Measurements from ENCODE around the gene HACD2. TPM values are rescaled to one million over a fixed set of nuclear protein-coding genes. Genes with fewer than 3 reads are reported as not detected.
A peak's percentile ranks its signal among the peaks of the same experiment; 100 is the strongest.

Gene HACD2
- total RNA-seq, 2 experiments from 2014 or later, result 12.1 to 13.3 TPM

DNA sequence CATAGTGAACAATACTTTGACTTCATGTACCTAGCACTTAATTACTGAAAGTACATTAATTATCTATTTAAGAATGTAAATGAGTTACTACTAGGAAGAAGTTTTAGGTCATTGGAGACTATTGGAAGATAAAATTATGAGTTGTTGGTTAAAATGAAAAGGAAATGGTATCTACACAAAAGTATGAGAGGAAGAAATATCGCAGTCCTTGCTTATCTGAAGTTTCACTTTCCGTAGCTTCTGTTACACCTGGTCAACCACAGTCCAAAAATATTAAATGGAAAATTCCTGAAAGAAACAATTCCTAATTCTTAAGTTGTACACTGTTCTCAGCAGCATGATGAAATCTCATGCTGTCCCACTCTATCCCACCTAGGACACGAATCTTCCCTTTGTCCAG, 57.8 kb downstream of the HACD2 start:
- ChIA-PET POLR2A (no interaction called here), CTCF (no interaction called here)
- ATAC-seq (ENCODE audit: poor library complexity), result no peak

DNA sequence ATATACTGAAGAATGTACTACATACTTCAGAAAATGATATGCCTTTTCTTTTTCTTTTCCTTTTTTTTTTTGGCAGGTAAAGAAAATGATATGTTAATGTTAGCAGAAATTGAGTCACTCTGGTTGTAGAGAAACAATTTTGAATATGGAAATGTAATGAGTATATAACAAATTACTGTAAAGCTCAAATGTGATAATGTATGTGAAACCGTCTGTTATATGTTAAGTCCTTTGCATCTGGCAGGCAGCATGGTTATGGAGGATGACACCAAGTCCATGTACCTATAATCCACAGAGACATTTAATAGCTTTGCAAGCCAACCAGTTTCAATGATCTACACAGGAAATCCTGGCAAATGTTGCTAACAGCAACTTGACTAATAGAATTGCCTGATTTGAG, 58.4 kb downstream of the HACD2 start:
- CTCF ChIA-PET, result no interaction called here

More for the DNA sequence above, 57.8 kb downstream of the HACD2 start:
- H3K9me3 ChIP-seq (ENCODE audit: control insufficient read depth in 1 of 2, insufficient read depth in 1 of 2, low read length in 2 of 2), result no peaks in the 10 kb centered on the region
- TF ChIP-seq, protein P1, sequence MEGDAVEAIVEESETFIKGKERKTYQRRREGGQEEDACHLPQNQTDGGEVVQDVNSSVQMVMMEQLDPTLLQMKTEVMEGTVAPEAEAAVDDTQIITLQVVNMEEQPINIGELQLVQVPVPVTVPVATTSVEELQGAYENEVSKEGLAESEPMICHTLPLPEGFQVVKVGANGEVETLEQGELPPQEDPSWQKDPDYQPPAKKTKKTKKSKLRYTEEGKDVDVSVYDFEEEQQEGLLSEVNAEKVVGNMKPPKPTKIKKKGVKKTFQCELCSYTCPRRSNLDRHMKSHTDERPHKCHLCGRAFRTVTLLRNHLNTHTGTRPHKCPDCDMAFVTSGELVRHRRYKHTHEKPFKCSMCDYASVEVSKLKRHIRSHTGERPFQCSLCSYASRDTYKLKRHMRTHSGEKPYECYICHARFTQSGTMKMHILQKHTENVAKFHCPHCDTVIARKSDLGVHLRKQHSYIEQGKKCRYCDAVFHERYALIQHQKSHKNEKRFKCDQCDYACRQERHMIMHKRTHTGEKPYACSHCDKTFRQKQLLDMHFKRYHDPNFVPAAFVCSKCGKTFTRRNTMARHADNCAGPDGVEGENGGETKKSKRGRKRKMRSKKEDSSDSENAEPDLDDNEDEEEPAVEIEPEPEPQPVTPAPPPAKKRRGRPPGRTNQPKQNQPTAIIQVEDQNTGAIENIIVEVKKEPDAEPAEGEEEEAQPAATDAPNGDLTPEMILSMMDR (IDR thresholded peaks at IDR 0.05), result no peak
- intact Hi-C loops (cut with DNase I, micrococcal nuclease), result no loop called here
- Mint-ChIP-seq H3K9me3 (no peaks in the 10 kb centered on the region), H3K27ac (no peak overlapping the region), H3K4me3 (peak overlapping the region; percentile 27), H3K36me3 (ENCODE audit: low read depth) (peaks cover 38% of the 10 kb centered on the region), H3K27me3 (no peaks in the 10 kb centered on the region), H3K4me1 (ENCODE audit: low read depth) (peaks cover 56% of the 10 kb centered on the region)
- H3K27me3 ChIP-seq (ENCODE audit: control insufficient read depth in 1 of 2, insufficient read depth in 2 of 2, low read length in 2 of 2), result no peaks in the 10 kb centered on the region
- peaks cover 12% of the 10 kb centered on the region for H3K36me3 ChIP-seq (ENCODE audit: insufficient read depth, low read length)
- no peak for DNase-seq
- H3K27ac ChIP-seq (ENCODE audit: low read depth in 1 of 2, low read length in 2 of 2), result no peak overlapping the region
- H3K4me1 ChIP-seq (ENCODE audit: insufficient read depth, low read length), result peaks cover 24% of the 10 kb centered on the region
- no peak overlapping the region for H3K4me3 ChIP-seq (ENCODE audit: low read length)

DNA sequence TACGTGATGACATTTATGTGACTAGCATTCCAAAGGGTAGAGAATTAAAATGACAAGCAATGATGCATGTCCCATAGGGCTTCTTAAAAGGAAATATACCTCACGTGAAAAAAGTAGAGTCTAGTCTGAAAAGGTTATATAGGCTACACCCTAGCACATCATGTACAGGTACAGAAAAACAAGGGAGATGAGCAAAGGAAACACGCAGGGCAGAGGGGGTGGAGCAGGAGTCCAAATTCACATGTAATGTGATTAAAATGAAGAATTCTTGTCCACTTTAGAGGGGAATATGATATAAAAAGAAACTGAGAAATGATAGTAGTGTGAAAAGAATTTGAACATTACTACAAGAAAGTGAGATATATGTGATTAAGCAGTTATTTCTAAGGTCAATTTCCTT, 59.4 kb downstream of the HACD2 start:
- peaks cover 12% of the 10 kb centered on the region for H3K36me3 ChIP-seq (ENCODE audit: insufficient read depth, low read length)
- H3K4me1 Mint-ChIP-seq (ENCODE audit: low read depth), result peaks cover 67% of the 10 kb centered on the region

More for the DNA sequence above, 58.4 kb downstream of the HACD2 start:
- POLR2A ChIA-PET, result no interaction called here
- ATAC-seq (ENCODE audit: poor library complexity) (no peak), DNase-seq (no peak)
- intact Hi-C loops (cut with DNase I, micrococcal nuclease), result no loop called here
- H3K9me3 Mint-ChIP-seq, result no peaks in the 10 kb centered on the region
- H3K27ac ChIP-seq (ENCODE audit: low read depth in 1 of 2, low read length in 2 of 2), result no peak overlapping the region
- peak overlapping the region; percentile 27 for H3K4me3 Mint-ChIP-seq
- H3K27ac Mint-ChIP-seq, result no peak overlapping the region
- H3K4me3 ChIP-seq (ENCODE audit: low read length), result no peak overlapping the region
- H3K4me1 ChIP-seq (ENCODE audit: insufficient read depth, low read length), result peaks cover 29% of the 10 kb centered on the region
- peaks cover 12% of the 10 kb centered on the region for H3K36me3 ChIP-seq (ENCODE audit: insufficient read depth, low read length)
- peaks cover 38% of the 10 kb centered on the region for H3K36me3 Mint-ChIP-seq (ENCODE audit: low read depth)
- H3K27me3 ChIP-seq (ENCODE audit: control insufficient read depth in 1 of 2, insufficient read depth in 2 of 2, low read length in 2 of 2), result no peaks in the 10 kb centered on the region
- no peaks in the 10 kb centered on the region for H3K9me3 ChIP-seq (ENCODE audit: control insufficient read depth in 1 of 2, insufficient read depth in 1 of 2, low read length in 2 of 2)
- TF ChIP-seq, protein P1 (IDR thresholded peaks at IDR 0.05), result no peak
- H3K27me3 Mint-ChIP-seq, result no peaks in the 10 kb centered on the region
- H3K4me1 Mint-ChIP-seq (ENCODE audit: low read depth), result peaks cover 59% of the 10 kb centered on the region

More for the DNA sequence above, 59.4 kb downstream of the HACD2 start:
- no peak for ATAC-seq (ENCODE audit: poor library complexity)
- H3K4me3 ChIP-seq (ENCODE audit: low read length), result no peak overlapping the region
- Mint-ChIP-seq H3K27me3 (no peaks in the 10 kb centered on the region), H3K36me3 (ENCODE audit: low read depth) (peaks cover 38% of the 10 kb centered on the region), H3K4me3 (no peak overlapping the region), H3K27ac (peak overlapping the region; percentile 16), H3K9me3 (no peaks in the 10 kb centered on the region)
- H3K4me1 ChIP-seq (ENCODE audit: insufficient read depth, low read length), result peaks cover 33% of the 10 kb centered on the region
- no peak for DNase-seq
- intact Hi-C loops (cut with DNase I, micrococcal nuclease), result no loop called here
- H3K27ac ChIP-seq (ENCODE audit: low read depth in 1 of 2, low read length in 2 of 2), result no peak overlapping the region
- H3K9me3 ChIP-seq (ENCODE audit: control insufficient read depth in 1 of 2, insufficient read depth in 1 of 2, low read length in 2 of 2), result no peaks in the 10 kb centered on the region
- ChIA-PET POLR2A (no interaction called here), CTCF (no interaction called here)
- TF ChIP-seq, protein P1 (IDR thresholded peaks at IDR 0.05), result no peak
- no peaks in the 10 kb centered on the region for H3K27me3 ChIP-seq (ENCODE audit: control insufficient read depth in 1 of 2, insufficient read depth in 2 of 2, low read length in 2 of 2)

Data from CD4-positive, alpha-beta T cell (primary cell).